Smooth muscle cell (in vitro differentiated cells): ENCODE measurements around the gene ATP2A1. TPM values are rescaled to one million over a fixed set of nuclear protein-coding genes. Genes with fewer than 3 reads are reported as not detected.
A peak's percentile ranks its signal among the peaks of the same experiment; 100 is the strongest.

Experiments used
- DNase-seq: peaks from one replicate; lab custom pipeline; 2025; ENCODE audit not compliant: unreplicated experiment; lab: John Stamatoyannopoulos, UW
- H2AFZ ChIP-seq: fragments of 200-600 bp; sonication (generic); 2 replicates; pipeline ENCODE4 v1.6.0; 2016; ENCODE audit warnings: antibody characterized with exemption, low read depth, mild to moderate bottlenecking
- H3F3A ChIP-seq: fragments of 200-600 bp; sonication (generic); 2 replicates; pipeline ENCODE4 v1.6.0; 2017; ENCODE audit warnings: antibody characterized with exemption, low read depth
- H3K27ac ChIP-seq: fragments of 200-600 bp; sonication (generic); 2 replicates; pipeline ENCODE4 v1.5.1; 2016; ENCODE audit warnings: low read depth, mild to moderate bottlenecking
- H3K27me3 ChIP-seq: fragments of 200-600 bp; sonication (generic); 2 replicates; pipeline ENCODE4 v1.6.1; 2016; ENCODE audit warnings: low read depth, mild to moderate bottlenecking
- H3K36me3 ChIP-seq: fragments of 200-600 bp; sonication (generic); 2 replicates; pipeline ENCODE4 v1.5.1; 2016; ENCODE audit warnings: low read depth
- H3K4me1 ChIP-seq: fragments of 200-600 bp; sonication (generic); 2 replicates; pipeline ENCODE4 v1.5.1; 2016; ENCODE audit warnings: low read depth
- H3K4me2 ChIP-seq: fragments of 200-600 bp; sonication (generic); 2 replicates; pipeline ENCODE4 v1.6.0; 2016; ENCODE audit warnings: mild to moderate bottlenecking
- H3K4me3 ChIP-seq: fragments of 200-600 bp; sonication (generic); 2 replicates; pipeline ENCODE4 v1.5.1; 2016; ENCODE audit warnings: mild to moderate bottlenecking
- H3K79me2 ChIP-seq: fragments of 200-600 bp; sonication (generic); 2 replicates; pipeline ENCODE4 v1.6.0; 2016; ENCODE audit warnings: low read depth, mild to moderate bottlenecking
- H3K9ac ChIP-seq: fragments of 200-600 bp; sonication (generic); 2 replicates; pipeline ENCODE4 v1.6.0; 2016; ENCODE audit warnings: low read depth
- H3K9me3 ChIP-seq: fragments of 200-600 bp; sonication (generic); replicated peaks from 2 replicates; pipeline ENCODE4 v1.5.1; 2016; ENCODE audit warnings: low read depth
- H4K20me1 ChIP-seq: fragments of 200-600 bp; sonication (generic); 2 replicates; pipeline ENCODE4 v1.6.0; 2016; ENCODE audit warnings: low read depth
- WGBS: methylation state at CpG from one replicate; pipeline ENCODE4 v1.1.7; 2016; ENCODE audit warnings: low lambda C conversion rate; 5-methylcytosine and 5-hydroxymethylcytosine counted together
- microRNA-seq: library from miRNA; unstranded; fragments of <30 nt; microRNA quantifications from one replicate; pipeline ENCODE4, GENCODE V29; 2016; ENCODE audit warnings: borderline number of aligned reads
- polyA plus RNA-seq: library from polyadenylated mRNA; unstranded; fragments of >200 nt; fragmentation: Nextera tagmentation; extraction: Ambion mirVana; gene quantifications from 2 replicates; pipeline ENCODE4 v1.2.1, GENCODE V29; 2016
- small RNA-seq: library from RNA; depleted of rRNA; stranded (forward); fragments of <200 nt; gene quantifications from one replicate; pipeline ENCODE3, GENCODE V24; 2014
- total RNA-seq: library from RNA; depleted of rRNA; stranded (reverse); fragments of >200 nt; gene quantifications from 2 replicates; pipeline ENCODE4 v1.2.3, GENCODE V29; 2014
- TF ChIP-seq, protein P1 (sequence below): fragments of 200-600 bp; sonication (generic); IDR thresholded peaks from 2 replicates; pipeline ENCODE4 v1.5.1; 2017; ENCODE audit warnings: borderline replicate concordance, mild to moderate bottlenecking, antibody characterized with exemption; ENCODE audit not compliant: insufficient read depth, poor library complexity, severe bottlenecking

ATP2A1 gene
- total and polyA plus RNA-seq, 2 experiments from 2014 or later, result 0.09 to 1.2 TPM

DNA sequence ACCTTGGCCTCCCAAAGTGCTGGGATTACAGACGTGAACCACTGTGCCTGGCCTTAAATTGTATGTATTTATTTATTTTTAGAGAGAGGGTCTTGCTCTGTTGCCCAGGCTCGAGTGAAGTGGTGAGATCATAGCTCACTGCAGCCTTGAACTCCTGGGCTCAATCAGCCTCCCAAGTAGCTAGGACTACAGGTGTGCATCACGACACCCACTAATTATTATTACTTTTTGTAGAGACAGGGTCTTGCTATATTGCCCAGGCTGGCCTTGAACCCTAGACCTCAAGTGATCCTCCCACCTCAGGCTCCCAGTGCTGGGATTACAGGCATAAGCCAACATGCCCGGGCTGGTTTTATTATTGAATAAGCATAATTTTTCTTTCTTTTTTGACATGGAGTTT, 68.4 kb downstream of the ATP2A1 start:
- Histone ChIP-seq H3K4me2 (no peak overlapping the region), H3K27ac (no peak overlapping the region), H2AFZ (no peak overlapping the region), H3F3A (no peaks in the 10 kb centered on the region), H3K79me2 (peaks cover 6% of the 10 kb centered on the region), H3K27me3 (no peaks in the 10 kb centered on the region), H4K20me1 (no peaks in the 10 kb centered on the region), H3K9me3 (no peaks in the 10 kb centered on the region), H3K36me3 (no peaks in the 10 kb centered on the region), H3K9ac (no peak overlapping the region), H3K4me3 (no peak overlapping the region), H3K4me1 (no peaks in the 10 kb centered on the region)
- WGBS, result 89% methylated on average over 4 of the region's 4 CpGs
- DNase-seq, result no peak
- TF ChIP-seq, protein P1, sequence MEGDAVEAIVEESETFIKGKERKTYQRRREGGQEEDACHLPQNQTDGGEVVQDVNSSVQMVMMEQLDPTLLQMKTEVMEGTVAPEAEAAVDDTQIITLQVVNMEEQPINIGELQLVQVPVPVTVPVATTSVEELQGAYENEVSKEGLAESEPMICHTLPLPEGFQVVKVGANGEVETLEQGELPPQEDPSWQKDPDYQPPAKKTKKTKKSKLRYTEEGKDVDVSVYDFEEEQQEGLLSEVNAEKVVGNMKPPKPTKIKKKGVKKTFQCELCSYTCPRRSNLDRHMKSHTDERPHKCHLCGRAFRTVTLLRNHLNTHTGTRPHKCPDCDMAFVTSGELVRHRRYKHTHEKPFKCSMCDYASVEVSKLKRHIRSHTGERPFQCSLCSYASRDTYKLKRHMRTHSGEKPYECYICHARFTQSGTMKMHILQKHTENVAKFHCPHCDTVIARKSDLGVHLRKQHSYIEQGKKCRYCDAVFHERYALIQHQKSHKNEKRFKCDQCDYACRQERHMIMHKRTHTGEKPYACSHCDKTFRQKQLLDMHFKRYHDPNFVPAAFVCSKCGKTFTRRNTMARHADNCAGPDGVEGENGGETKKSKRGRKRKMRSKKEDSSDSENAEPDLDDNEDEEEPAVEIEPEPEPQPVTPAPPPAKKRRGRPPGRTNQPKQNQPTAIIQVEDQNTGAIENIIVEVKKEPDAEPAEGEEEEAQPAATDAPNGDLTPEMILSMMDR, result no peak

DNA sequence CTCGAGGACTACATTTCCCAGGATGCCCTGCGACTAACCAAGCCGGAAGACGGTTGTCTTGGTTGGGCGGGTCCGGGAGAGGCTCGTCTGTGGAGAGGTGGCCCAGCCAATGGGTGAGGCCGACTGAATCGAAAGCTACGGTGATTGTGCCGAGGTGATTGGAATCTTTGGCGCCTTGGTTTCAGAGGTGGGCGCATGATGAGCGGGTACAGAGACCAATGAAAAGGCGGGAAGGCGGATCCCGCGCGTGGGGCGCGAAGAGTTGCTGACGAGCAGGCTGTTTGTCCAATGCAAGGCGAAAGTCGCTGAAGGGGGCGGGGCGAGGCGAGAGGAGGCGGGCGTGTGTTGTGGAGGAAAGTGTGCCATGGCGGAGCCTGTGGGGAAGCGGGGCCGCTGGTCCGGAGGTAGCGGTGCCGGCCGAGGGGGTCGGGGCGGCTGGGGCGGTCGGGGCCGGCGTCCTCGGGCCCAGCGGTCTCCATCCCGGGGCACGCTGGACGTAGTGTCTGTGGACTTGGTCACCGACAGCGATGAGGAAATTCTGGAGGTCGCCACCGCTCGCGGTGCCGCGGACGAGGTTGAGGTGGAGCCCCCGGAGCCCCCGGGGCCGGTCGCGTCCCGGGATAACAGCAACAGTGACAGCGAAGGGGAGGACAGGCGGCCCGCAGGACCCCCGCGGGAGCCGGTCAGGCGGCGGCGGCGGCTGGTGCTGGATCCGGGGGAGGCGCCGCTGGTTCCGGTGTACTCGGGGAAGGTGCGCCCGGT, 72.5 kb downstream of the ATP2A1 start, which contains the start of gene NFATC2IP:
Gene NFATC2IP (plus strand): TSS at position 290 of the 762 bp plus-strand sequence. CDS start 75 bp downstream, at position 365.
- Histone ChIP-seq H3K36me3 (no peaks in the 10 kb centered on the region), H3K27me3 (no peaks in the 10 kb centered on the region), H3K4me2 (peak within 1 kb of the TSS; percentile 90), H2AFZ (peak within 1 kb of the TSS; percentile 96), H3K79me2 (peaks cover 17% of the 10 kb centered on the region), H4K20me1 (no peaks in the 10 kb centered on the region), H3K27ac (peak within 1 kb of the TSS; percentile 7), H3K4me3 (peak within 1 kb of the TSS; percentile 93), H3K9ac (peak within 1 kb of the TSS; percentile 82), H3K4me1 (no peaks in the 10 kb centered on the region), H3K9me3 (no peaks in the 10 kb centered on the region), H3F3A (no peaks in the 10 kb centered on the region)
- DNase-seq, result peak; percentile 97
- under 1% methylated on average over 59 of the region's 79 CpGs for WGBS
- TF ChIP-seq, protein P1, result no peak

DNA sequence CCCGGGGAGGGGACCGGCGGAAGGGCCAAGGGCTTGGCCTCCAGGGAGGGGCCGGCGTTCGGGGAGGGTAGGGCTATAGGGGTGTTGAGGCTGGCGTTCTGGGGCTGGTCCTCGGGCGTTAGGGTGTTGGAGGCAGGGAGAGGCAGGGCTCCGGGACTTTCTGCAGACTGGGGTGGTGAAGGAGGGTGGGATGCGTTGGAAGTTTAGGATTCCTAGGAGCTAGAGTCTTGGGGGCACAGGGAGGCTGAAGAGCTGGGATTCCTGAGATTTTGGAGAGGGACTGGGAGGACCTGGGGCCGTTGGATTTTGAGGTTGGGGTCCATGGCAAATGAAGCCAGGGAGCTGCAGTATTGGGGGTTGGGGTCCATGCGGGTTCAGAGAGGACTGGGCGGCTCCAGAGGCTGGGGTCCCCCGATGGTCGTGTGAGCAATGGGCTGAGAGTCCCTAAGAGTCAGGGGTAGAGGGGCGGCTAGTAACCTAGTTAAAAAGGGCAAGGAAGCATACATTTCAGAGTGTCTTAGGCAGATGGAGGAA, 73.2 kb downstream of the ATP2A1 start:
- WGBS, result 3% methylated on average over 17 of the region's 17 CpGs
- DNase-seq, result no peak

More for the DNA sequence above, 73.2 kb downstream of the ATP2A1 start:
- no peaks in the 10 kb centered on the region for H3F3A ChIP-seq
- H3K4me1 ChIP-seq, result no peaks in the 10 kb centered on the region
- TF ChIP-seq, protein P1, result no peak
- H3K36me3 ChIP-seq, result no peaks in the 10 kb centered on the region
- H3K9me3 ChIP-seq, result no peaks in the 10 kb centered on the region
- peak overlapping the region; percentile 90 for H3K4me2 ChIP-seq
- peak overlapping the region; percentile 82 for H3K9ac ChIP-seq
- peak overlapping the region; percentile 7 for H3K27ac ChIP-seq
- H4K20me1 ChIP-seq, result no peaks in the 10 kb centered on the region
- H3K4me3 ChIP-seq, result peak overlapping the region; percentile 93
- no peaks in the 10 kb centered on the region for H3K27me3 ChIP-seq
- H2AFZ ChIP-seq, result peak overlapping the region; percentile 96
- H3K79me2 ChIP-seq, result peaks cover 17% of the 10 kb centered on the region

Small RNA genes within 50 kb of the gene (microRNA-seq; reads per million reads assigned to microRNA genes)
- not detected for gene MIR4721

Small RNA genes within 50 kb of the gene (small RNA-seq; reads per million reads assigned to genes)
- not detected for gene RF00416

Other genes with a start within 250 kb of the ATP2A1 start
- not detected in 2 replicates for gene NPIPB8, start 240.4 kb upstream of the ATP2A1 start, total RNA-seq
- 0.58 TPM in 1 of 2 replicates, not detected in the other for gene NPIPB8, start 240.4 kb upstream of the ATP2A1 start, polyA plus RNA-seq
- 53.7 and 54.7 TPM in 2 replicates for gene EIF3C, start 167.0 kb upstream of the ATP2A1 start, total RNA-seq
- gene EIF3C, start 167.0 kb upstream of the ATP2A1 start, polyA plus RNA-seq, result 277 and 320 TPM in 2 replicates
- 2.6 and 3.7 TPM in 2 replicates for gene NPIPB9, start 126.7 kb upstream of the ATP2A1 start, total RNA-seq
- 0.32 and 0.91 TPM in 2 replicates for gene NPIPB9, start 126.7 kb upstream of the ATP2A1 start, polyA plus RNA-seq
- gene ATXN2L, start 55.5 kb upstream of the ATP2A1 start, total RNA-seq, result 81.2 and 89.3 TPM in 2 replicates
- 93.3 and 108 TPM in 2 replicates for gene ATXN2L, start 55.5 kb upstream of the ATP2A1 start, polyA plus RNA-seq
- gene TUFM, start 32.1 kb upstream of the ATP2A1 start, total RNA-seq, result 67.2 and 76.1 TPM in 2 replicates
- 191 and 200 TPM in 2 replicates for gene TUFM, start 32.1 kb upstream of the ATP2A1 start, polyA plus RNA-seq
- 11.4 and 17.3 TPM in 2 replicates for gene SH2B1, start 14.6 kb upstream of the ATP2A1 start, total RNA-seq
- 17.3 and 18.8 TPM in 2 replicates for gene SH2B1, start 14.6 kb upstream of the ATP2A1 start, polyA plus RNA-seq
- 9.2 and 16.6 TPM in 2 replicates for gene RABEP2, start 46.8 kb downstream of the ATP2A1 start, total RNA-seq
- 14.5 and 14.7 TPM in 2 replicates for gene RABEP2, start 46.8 kb downstream of the ATP2A1 start, polyA plus RNA-seq
- not detected in 2 replicates for gene CD19, start 53.5 kb downstream of the ATP2A1 start, total RNA-seq
- not detected in 2 replicates for gene CD19, start 53.5 kb downstream of the ATP2A1 start, polyA plus RNA-seq
- gene NFATC2IP, start 72.4 kb downstream of the ATP2A1 start, total RNA-seq, result 9.7 and 19.0 TPM in 2 replicates
- gene NFATC2IP, start 72.4 kb downstream of the ATP2A1 start, polyA plus RNA-seq, result 13.1 and 15.2 TPM in 2 replicates
- 28.6 and 29.8 TPM in 2 replicates for gene SPNS1, start 96.3 kb downstream of the ATP2A1 start, total RNA-seq
- 109 and 113 TPM in 2 replicates for gene SPNS1, start 96.3 kb downstream of the ATP2A1 start, polyA plus RNA-seq
- gene LAT, start 106.6 kb downstream of the ATP2A1 start, total RNA-seq, result 2.1 and 8.2 TPM in 2 replicates
- 3.2 and 3.5 TPM in 2 replicates for gene LAT, start 106.6 kb downstream of the ATP2A1 start, polyA plus RNA-seq